ENCODE results near the gene GPALPP1. TPM values are rescaled to one million over a fixed set of nuclear protein-coding genes. Genes with fewer than 3 reads are reported as not detected.
A peak's percentile ranks its signal among the peaks of the same experiment; 100 is the strongest.

Gene GPALPP1
- total and polyA plus RNA-seq, 7 experiments from 2014 or later, result 17.5 to 43.1 (median 30.4) TPM

- Histone ChIP-seq H3K36me3 (ENCODE audit: control insufficient read depth in 2 of 3, insufficient read depth in 3 of 3, low read length in 3 of 3) (no peaks in the 10 kb centered on the region), H3K9me3 (ENCODE audit: control insufficient read depth in 2 of 3, low read length in 3 of 3) (no peaks in the 10 kb centered on the region), H3K4me1 (ENCODE audit: control insufficient read depth in 2 of 2, insufficient read depth in 2 of 2, low read length in 2 of 2) (peaks cover 0 to 7% of the 10 kb centered on the region in 2 donors), H3K27me3 (ENCODE audit: control insufficient read depth in 2 of 2, insufficient read depth in 2 of 2, low read length in 2 of 2) (no peaks in the 10 kb centered on the region), H3K27ac (ENCODE audit: low read depth, low read length) (no peak overlapping the region), H3K4me3 (ENCODE audit: low read length) (no peak overlapping the region)
- Mint-ChIP-seq H3K9me3 (no peaks in the 10 kb centered on the region), H3K27me3 (peaks cover 0 to 17% (median 15%) of the 10 kb centered on the region in 5 donors), H3K36me3 (peaks cover 0 to 13% (median 4%) of the 10 kb centered on the region in 5 donors), H3K4me3 (no peak overlapping the region), H3K4me1 (peaks cover 4 to 6% (median 5%) of the 10 kb centered on the region in 7 donors), H3K27ac (no peak overlapping the region)
- ChIA-PET CTCF (no interaction called here), POLR2A (no interaction called here)
- DNase-seq (no peak), ATAC-seq (no peak)
- intact Hi-C loops (cut with micrococcal nuclease), result no loop called here
Measured at GRCh38 chr13:45042539-45042938, 53.2 kb downstream of the GPALPP1 start.

GRCh38 chr13:45046445-45046844 lies 57.1 kb downstream of the GPALPP1 start:
- H3K27ac Mint-ChIP-seq, result no peak overlapping the region
- Histone ChIP-seq H3K9me3 (ENCODE audit: control insufficient read depth in 2 of 3, low read length in 3 of 3) (no peaks in the 10 kb centered on the region), H3K4me1 (ENCODE audit: control insufficient read depth in 2 of 2, insufficient read depth in 2 of 2, low read length in 2 of 2) (peaks cover 0 to 7% of the 10 kb centered on the region in 2 donors), H3K27ac (ENCODE audit: low read depth, low read length) (no peak overlapping the region), H3K4me3 (ENCODE audit: low read length) (no peak overlapping the region), H3K27me3 (ENCODE audit: control insufficient read depth in 2 of 2, insufficient read depth in 2 of 2, low read length in 2 of 2) (no peaks in the 10 kb centered on the region), H3K36me3 (ENCODE audit: control insufficient read depth in 2 of 3, insufficient read depth in 3 of 3, low read length in 3 of 3) (no peaks in the 10 kb centered on the region)
- no peaks in the 10 kb centered on the region for H3K9me3 Mint-ChIP-seq
- CTCF ChIA-PET, result interaction anchor here (0.7 to 3.8 kb wide), 27 partner anchors 8 to 464 kb away, joined by 3 to 47 read pairs (median 4); no protein-coding TSS in a partner anchor
- no peaks in the 10 kb centered on the region for H3K36me3 Mint-ChIP-seq
- H3K27me3 Mint-ChIP-seq, result peaks cover 3 to 30% (median 16%) of the 10 kb centered on the region in 5 donors
- ATAC-seq, result no peak
- intact Hi-C loops (cut with micrococcal nuclease), result loop anchor here in 1 of 2 donors (5.0 kb wide), 1 partner anchor 564 kb away; no protein-coding TSS in a partner anchor
- H3K4me3 Mint-ChIP-seq, result peak overlapping the region; percentile 71 to 87 (median 78)
- peaks cover 4 to 17% (median 7%) of the 10 kb centered on the region in 7 donors for H3K4me1 Mint-ChIP-seq
- POLR2A ChIA-PET, result interaction anchor here (0.7 kb wide), 2 partner anchors 330 to 1732 kb away, joined by 3 to 8 read pairs; no protein-coding TSS in a partner anchor
- DNase-seq, result no peak

DNA sequence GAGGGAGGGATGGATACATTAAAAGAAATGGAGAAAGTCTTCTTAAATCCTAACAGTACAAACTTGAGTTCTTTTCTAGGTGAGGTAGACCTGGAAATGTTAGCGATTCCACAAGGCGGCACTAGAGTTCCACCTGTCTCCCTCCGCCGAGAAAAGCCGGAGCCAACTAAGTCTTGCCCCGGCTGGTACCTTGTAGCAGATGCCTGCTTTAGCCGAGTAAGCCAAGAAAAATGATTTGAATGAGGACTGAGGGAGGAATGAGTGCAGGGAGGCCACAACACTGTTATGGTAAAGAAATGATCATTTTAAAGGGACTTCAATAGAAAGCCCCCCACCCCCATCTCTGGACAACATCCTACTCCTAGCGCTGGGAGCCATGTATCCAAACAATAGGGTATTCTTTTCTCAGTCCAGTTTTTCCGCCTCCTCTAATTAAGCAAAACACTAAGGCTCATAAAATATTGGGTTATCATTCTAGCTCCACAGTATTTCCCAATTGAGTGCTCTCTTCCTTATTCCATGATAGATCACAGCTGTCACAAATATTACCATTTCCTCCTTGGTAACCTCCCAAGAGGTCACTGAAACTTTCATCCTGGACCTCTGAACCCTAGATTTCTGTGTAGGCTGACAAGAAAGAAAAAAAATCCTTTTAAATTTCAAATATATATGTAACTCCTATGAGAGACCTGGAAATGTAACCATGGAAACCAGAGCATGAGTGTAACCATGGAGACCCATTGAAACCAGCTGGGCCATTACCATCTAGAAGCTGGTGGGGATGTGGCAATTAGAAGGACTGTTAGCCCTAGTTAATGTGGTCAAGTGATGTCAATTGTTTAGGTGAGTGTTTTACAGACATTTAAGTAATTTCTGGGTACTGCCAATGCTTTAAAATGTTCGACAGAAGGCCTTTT lies 58.3 kb downstream of the GPALPP1 start:
- Histone ChIP-seq H3K36me3 (ENCODE audit: control insufficient read depth in 2 of 3, insufficient read depth in 3 of 3, low read length in 3 of 3) (no peaks in the 10 kb centered on the region), H3K9me3 (ENCODE audit: control insufficient read depth in 2 of 3, low read length in 3 of 3) (no peaks in the 10 kb centered on the region), H3K4me3 (ENCODE audit: low read length) (no peak overlapping the region), H3K27ac (ENCODE audit: low read depth, low read length) (no peak overlapping the region), H3K4me1 (ENCODE audit: control insufficient read depth in 2 of 2, insufficient read depth in 2 of 2, low read length in 2 of 2) (peaks cover 0 to 7% of the 10 kb centered on the region in 2 donors), H3K27me3 (ENCODE audit: control insufficient read depth in 2 of 2, insufficient read depth in 2 of 2, low read length in 2 of 2) (no peaks in the 10 kb centered on the region)
- peak overlapping the region; percentile 71 to 87 (median 78) for H3K4me3 Mint-ChIP-seq
- H3K27ac Mint-ChIP-seq, result peak overlapping the region in 1 of 9 donors; percentile 2
- intact Hi-C loops (cut with micrococcal nuclease), result loop anchor here (1.0 to 5.0 kb wide), 10 partner anchors 72 to 565 kb away; partner anchors contain the start of genes TPT1 (in 2 of the 2) and GTF2F2 (in 1 of the 2)
- ChIA-PET CTCF (interaction anchor here (0.6 to 3.8 kb wide), 27 partner anchors 8 to 563 kb away, joined by 3 to 47 read pairs (median 4); no protein-coding TSS in a partner anchor), POLR2A (no interaction called here)
- ATAC-seq (peak; percentile 92), DNase-seq (peak; percentile 44 to 78 (median 68))
- peaks cover 4 to 17% (median 7%) of the 10 kb centered on the region in 7 donors for H3K4me1 Mint-ChIP-seq
- H3K36me3 Mint-ChIP-seq, result no peaks in the 10 kb centered on the region
- no peaks in the 10 kb centered on the region for H3K9me3 Mint-ChIP-seq
- H3K27me3 Mint-ChIP-seq, result peaks cover 3 to 34% (median 16%) of the 10 kb centered on the region in 5 donors

DNA sequence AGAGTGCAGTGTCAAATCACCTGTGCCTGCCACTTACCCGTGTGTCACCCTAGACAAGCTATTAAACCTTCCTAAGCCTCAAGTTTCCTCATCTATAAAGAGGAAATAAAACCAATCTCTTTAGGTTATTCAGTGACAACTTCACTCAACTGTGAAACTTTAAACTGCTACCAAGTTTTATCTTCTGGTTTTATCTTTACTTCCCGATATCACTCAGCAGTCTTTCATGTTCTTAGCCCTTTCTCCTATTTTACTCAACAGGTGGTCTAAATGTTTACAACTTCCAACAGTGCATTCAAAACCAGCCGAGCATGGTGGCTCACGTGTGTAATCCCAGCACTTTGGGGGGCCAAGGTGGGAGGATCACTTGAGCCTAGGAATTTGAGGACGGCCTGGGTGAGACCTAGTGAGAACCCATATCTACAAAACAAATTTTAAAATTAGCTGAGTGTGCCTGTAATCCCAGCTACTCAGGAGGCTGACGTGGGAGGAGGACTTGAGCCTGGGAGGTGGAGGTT lies 59.6 kb downstream of the GPALPP1 start:
- Histone ChIP-seq H3K9me3 (ENCODE audit: control insufficient read depth in 2 of 3, low read length in 3 of 3) (no peaks in the 10 kb centered on the region), H3K36me3 (ENCODE audit: control insufficient read depth in 2 of 3, insufficient read depth in 3 of 3, low read length in 3 of 3) (no peaks in the 10 kb centered on the region), H3K4me1 (ENCODE audit: control insufficient read depth in 2 of 2, insufficient read depth in 2 of 2, low read length in 2 of 2) (peaks cover 0 to 7% of the 10 kb centered on the region in 2 donors), H3K27me3 (ENCODE audit: control insufficient read depth in 2 of 2, insufficient read depth in 2 of 2, low read length in 2 of 2) (no peaks in the 10 kb centered on the region), H3K4me3 (ENCODE audit: low read length) (no peak overlapping the region), H3K27ac (ENCODE audit: low read depth, low read length) (no peak overlapping the region)
- ChIA-PET CTCF (interaction anchor here (0.7 to 3.8 kb wide), 6 partner anchors 61 to 1138 kb away, joined by 3 to 47 read pairs (median 3); no protein-coding TSS in a partner anchor), POLR2A (interaction anchor here (0.6 to 1.1 kb wide), 2 partner anchors 232 to 253 kb away, joined by 3 to 4 read pairs; no protein-coding TSS in a partner anchor)
- peaks cover 3 to 33% (median 10%) of the 10 kb centered on the region in 5 donors for H3K27me3 Mint-ChIP-seq
- ATAC-seq, result no peak
- no peaks in the 10 kb centered on the region for H3K9me3 Mint-ChIP-seq
- no peak for DNase-seq
- H3K4me3 Mint-ChIP-seq, result no peak overlapping the region
- no peaks in the 10 kb centered on the region for H3K36me3 Mint-ChIP-seq
- H3K27ac Mint-ChIP-seq, result peak overlapping the region in 1 of 9 donors; percentile 20
- intact Hi-C loops (cut with micrococcal nuclease), result loop anchor here in 1 of 2 donors (5.0 kb wide), 1 partner anchor 567 kb away; no protein-coding TSS in a partner anchor
- H3K4me1 Mint-ChIP-seq, result peaks cover 4 to 17% (median 7%) of the 10 kb centered on the region in 7 donors

- peaks cover 0 to 7% of the 10 kb centered on the region in 2 donors for H3K4me1 ChIP-seq (ENCODE audit: control insufficient read depth in 2 of 2, insufficient read depth in 2 of 2, low read length in 2 of 2)
- ATAC-seq, result no peak
- ChIA-PET CTCF (interaction anchor here (0.7 to 3.8 kb wide), 3 partner anchors 61 to 1137 kb away, joined by 3 to 47 read pairs (median 3); no protein-coding TSS in a partner anchor), POLR2A (interaction anchor here (0.6 to 1.1 kb wide), 2 partner anchors 232 to 253 kb away, joined by 3 to 4 read pairs; no protein-coding TSS in a partner anchor)
- peaks cover 0 to 36% (median 9%) of the 10 kb centered on the region in 5 donors for H3K27me3 Mint-ChIP-seq
- no peak overlapping the region for H3K27ac ChIP-seq (ENCODE audit: low read depth, low read length)
- no peak overlapping the region for H3K4me3 Mint-ChIP-seq
- H3K4me3 ChIP-seq (ENCODE audit: low read length), result no peak overlapping the region
- H3K27me3 ChIP-seq (ENCODE audit: control insufficient read depth in 2 of 2, insufficient read depth in 2 of 2, low read length in 2 of 2), result no peaks in the 10 kb centered on the region
- no peak for DNase-seq
- H3K9me3 ChIP-seq (ENCODE audit: control insufficient read depth in 2 of 3, low read length in 3 of 3), result no peaks in the 10 kb centered on the region
- intact Hi-C loops (cut with micrococcal nuclease), result loop anchor here in 1 of 2 donors (5.0 kb wide), 1 partner anchor 567 kb away; no protein-coding TSS in a partner anchor
- H3K9me3 Mint-ChIP-seq, result no peaks in the 10 kb centered on the region
- peaks cover 4 to 17% (median 7%) of the 10 kb centered on the region in 7 donors for H3K4me1 Mint-ChIP-seq
- H3K36me3 Mint-ChIP-seq, result no peaks in the 10 kb centered on the region
- H3K36me3 ChIP-seq (ENCODE audit: control insufficient read depth in 2 of 3, insufficient read depth in 3 of 3, low read length in 3 of 3), result no peaks in the 10 kb centered on the region
- H3K27ac Mint-ChIP-seq, result no peak overlapping the region
Measured at GRCh38 chr13:45049478-45049877, 60.1 kb downstream of the GPALPP1 start.

DNA sequence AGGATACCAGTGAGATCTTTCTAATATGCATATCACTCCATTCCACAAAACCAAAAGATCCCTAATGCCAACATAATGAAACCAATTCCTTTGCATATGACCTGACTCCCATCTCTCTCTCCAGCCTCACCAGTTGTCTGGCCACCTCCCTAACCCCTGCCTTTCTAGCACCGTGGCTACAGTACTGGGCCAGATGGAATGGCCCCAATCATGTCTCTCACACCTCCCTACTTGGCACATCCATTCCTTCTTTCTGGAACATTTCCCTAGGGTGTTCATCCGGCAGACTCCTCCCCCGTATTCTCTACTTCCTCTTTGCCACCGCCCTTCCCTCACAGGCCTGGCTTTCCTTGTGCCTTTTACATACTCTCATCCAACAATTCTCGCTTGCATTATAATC lies 62.0 kb downstream of the GPALPP1 start:
- H3K4me1 ChIP-seq (ENCODE audit: control insufficient read depth in 2 of 2, insufficient read depth in 2 of 2, low read length in 2 of 2), result peaks cover 0 to 7% of the 10 kb centered on the region in 2 donors
- H3K27me3 ChIP-seq (ENCODE audit: control insufficient read depth in 2 of 2, insufficient read depth in 2 of 2, low read length in 2 of 2), result no peaks in the 10 kb centered on the region
- no peak overlapping the region for H3K27ac ChIP-seq (ENCODE audit: low read depth, low read length)
- Mint-ChIP-seq H3K4me3 (no peak overlapping the region), H3K27ac (no peak overlapping the region), H3K9me3 (no peaks in the 10 kb centered on the region), H3K36me3 (no peaks in the 10 kb centered on the region), H3K4me1 (peaks cover 6 to 27% (median 7%) of the 10 kb centered on the region in 7 donors), H3K27me3 (peaks cover 0 to 31% (median 4%) of the 10 kb centered on the region in 5 donors)
- ATAC-seq (no peak), DNase-seq (no peak)
- H3K4me3 ChIP-seq (ENCODE audit: low read length), result no peak overlapping the region
- ChIA-PET CTCF (no interaction called here), POLR2A (no interaction called here)
- H3K36me3 ChIP-seq (ENCODE audit: control insufficient read depth in 2 of 3, insufficient read depth in 3 of 3, low read length in 3 of 3), result no peaks in the 10 kb centered on the region
- intact Hi-C loops (cut with micrococcal nuclease), result no loop called here
- H3K9me3 ChIP-seq (ENCODE audit: control insufficient read depth in 2 of 3, low read length in 3 of 3), result no peaks in the 10 kb centered on the region
